SK-N-MC (cell line): Measurements from ENCODE around the gene CYP17A1.
"Not testable (repeated sequence)": the region's sequence is repeated elsewhere in the genome, so short reads cannot be mapped to it uniquely, and the experiment has no call there.

Experiments
- EZH2 ChIP-seq: fragments of 200-600 bp; sonication (generic); IDR thresholded peaks from one replicate; pipeline ENCODE4 v1.6.1; 2017; ENCODE audit warnings: antibody characterized with exemption
- FOXP2 ChIP-seq: optimal IDR thresholded peaks from 2 replicates; pipeline ENCODE3; 2011; ENCODE audit warnings: mild to moderate bottlenecking, moderate library complexity; ENCODE audit not compliant: insufficient read depth; ENCODE audit errors: extremely low read length, control extremely low read depth
- POLR2AphosphoS5 ChIP-seq: IDR thresholded peaks from 2 replicates; pipeline ENCODE4 v1.6.1; 2012; ENCODE audit warnings: mild to moderate bottlenecking, low read depth, low read length, borderline replicate concordance

GRCh38 chr10:102838276-102838927 is 1.2 kb upstream of the CYP17A1 start:
- not testable (repeated sequence) for TF ChIP-seq EZH2, FOXP2, POLR2AphosphoS5
